BJ (cell line): ENCODE results near the gene SPPL2C. TPM values are rescaled to one million over a fixed set of nuclear protein-coding genes. Genes with fewer than 3 reads are reported as not detected.

Source experiments
- CTCF ChIA-PET: fragments of 350-600 bp; formaldehyde crosslinking; extraction: SDS; loops from one replicate; lab custom pipeline; 2021; ENCODE audit warnings: antibody characterized with exemption, inconsistent platforms; lab: Yijun Ruan, JAX
- POLR2A ChIA-PET: fragments of 300-600 bp; sonication (Branson Sonifier 250); formaldehyde crosslinking; extraction: SDS; loops from one replicate; lab custom pipeline; 2021; ENCODE audit warnings: antibody characterized with exemption; lab: Charles Lee
- DNase-seq: peaks from one replicate; pipeline ENCODE4 v3.0.0-alpha.2; 2011; ENCODE audit warnings: low read depth
- H3K27me3 ChIP-seq: 2 replicates; pipeline ENCODE4 v1.6.0; 2011; ENCODE audit warnings: low read length; ENCODE audit not compliant: control insufficient read depth, insufficient read depth
- H3K36me3 ChIP-seq: 2 replicates; pipeline ENCODE4 v1.5.1; 2011; ENCODE audit warnings: low read length; ENCODE audit not compliant: control insufficient read depth, insufficient read depth
- H3K4me3 ChIP-seq: 2 replicates; pipeline ENCODE4 v1.5.1; 2011; ENCODE audit warnings: low read depth, mild to moderate bottlenecking, control low read depth, low read length
- polyA plus RNA-seq: library from polyadenylated mRNA; depleted of rRNA; stranded (reverse); fragments of >200 nt; gene quantifications from 2 replicates; pipeline ENCODE4 v1.2.3, GENCODE V29; 2011; rRNA removed
- TF ChIP-seq, protein P1 (sequence below): IDR thresholded peaks from 2 replicates; pipeline ENCODE4 v1.5.1; 2011; ENCODE audit warnings: low read depth, mild to moderate bottlenecking, control low read depth, inconsistent platforms, low read length, moderate library complexity; ENCODE audit not compliant: insufficient read depth

SPPL2C gene
- polyA plus RNA-seq, 1 experiment: not detected

DNA sequence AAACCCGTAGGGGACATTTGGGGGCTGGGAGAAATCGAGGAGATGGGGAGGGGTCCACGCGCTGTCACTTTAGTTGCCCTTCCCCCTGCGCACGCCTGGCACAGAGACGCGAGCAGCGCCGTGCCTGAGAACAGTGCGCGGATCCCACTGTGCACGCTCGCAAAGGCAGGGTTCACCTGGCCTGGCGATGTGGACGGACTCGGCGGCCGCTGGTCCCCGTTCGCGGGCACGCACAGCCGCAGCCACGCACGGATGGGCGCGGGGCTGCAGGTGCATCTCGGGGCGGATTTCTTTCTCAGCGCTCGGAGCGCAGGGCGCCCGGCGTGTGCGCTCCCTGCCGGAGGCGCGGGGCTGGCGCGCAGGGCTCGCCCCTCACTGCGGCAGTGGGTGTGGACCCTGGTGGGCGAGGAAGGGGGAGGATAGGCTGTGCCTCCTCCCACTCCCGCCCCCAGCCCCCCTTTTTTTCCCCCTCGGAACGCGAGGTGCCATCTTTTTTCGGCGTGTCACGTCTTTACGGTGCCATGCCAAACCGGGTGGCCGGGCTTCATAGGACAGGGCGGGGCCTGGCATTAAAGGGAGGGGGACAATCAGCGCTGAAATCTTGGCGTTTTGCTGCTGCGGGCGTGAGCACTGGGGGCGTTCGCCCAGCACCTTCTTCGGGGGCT is 50.8 kb downstream of the SPPL2C start:
- TF ChIP-seq, protein P1, sequence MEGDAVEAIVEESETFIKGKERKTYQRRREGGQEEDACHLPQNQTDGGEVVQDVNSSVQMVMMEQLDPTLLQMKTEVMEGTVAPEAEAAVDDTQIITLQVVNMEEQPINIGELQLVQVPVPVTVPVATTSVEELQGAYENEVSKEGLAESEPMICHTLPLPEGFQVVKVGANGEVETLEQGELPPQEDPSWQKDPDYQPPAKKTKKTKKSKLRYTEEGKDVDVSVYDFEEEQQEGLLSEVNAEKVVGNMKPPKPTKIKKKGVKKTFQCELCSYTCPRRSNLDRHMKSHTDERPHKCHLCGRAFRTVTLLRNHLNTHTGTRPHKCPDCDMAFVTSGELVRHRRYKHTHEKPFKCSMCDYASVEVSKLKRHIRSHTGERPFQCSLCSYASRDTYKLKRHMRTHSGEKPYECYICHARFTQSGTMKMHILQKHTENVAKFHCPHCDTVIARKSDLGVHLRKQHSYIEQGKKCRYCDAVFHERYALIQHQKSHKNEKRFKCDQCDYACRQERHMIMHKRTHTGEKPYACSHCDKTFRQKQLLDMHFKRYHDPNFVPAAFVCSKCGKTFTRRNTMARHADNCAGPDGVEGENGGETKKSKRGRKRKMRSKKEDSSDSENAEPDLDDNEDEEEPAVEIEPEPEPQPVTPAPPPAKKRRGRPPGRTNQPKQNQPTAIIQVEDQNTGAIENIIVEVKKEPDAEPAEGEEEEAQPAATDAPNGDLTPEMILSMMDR: no peak
- Histone ChIP-seq H3K4me3 (peak overlapping the region; percentile 64), H3K36me3 (no peaks in the 10 kb centered on the region), H3K27me3 (peaks cover 31% of the 10 kb centered on the region)
- ChIA-PET POLR2A (no interaction called here), CTCF (interaction anchor here (0.6 to 2.5 kb wide), 2 partner anchors 10 to 653 kb away, joined by 3 to 11 read pairs; no protein-coding TSS in a partner anchor)
- DNase-seq: no peak

DNA sequence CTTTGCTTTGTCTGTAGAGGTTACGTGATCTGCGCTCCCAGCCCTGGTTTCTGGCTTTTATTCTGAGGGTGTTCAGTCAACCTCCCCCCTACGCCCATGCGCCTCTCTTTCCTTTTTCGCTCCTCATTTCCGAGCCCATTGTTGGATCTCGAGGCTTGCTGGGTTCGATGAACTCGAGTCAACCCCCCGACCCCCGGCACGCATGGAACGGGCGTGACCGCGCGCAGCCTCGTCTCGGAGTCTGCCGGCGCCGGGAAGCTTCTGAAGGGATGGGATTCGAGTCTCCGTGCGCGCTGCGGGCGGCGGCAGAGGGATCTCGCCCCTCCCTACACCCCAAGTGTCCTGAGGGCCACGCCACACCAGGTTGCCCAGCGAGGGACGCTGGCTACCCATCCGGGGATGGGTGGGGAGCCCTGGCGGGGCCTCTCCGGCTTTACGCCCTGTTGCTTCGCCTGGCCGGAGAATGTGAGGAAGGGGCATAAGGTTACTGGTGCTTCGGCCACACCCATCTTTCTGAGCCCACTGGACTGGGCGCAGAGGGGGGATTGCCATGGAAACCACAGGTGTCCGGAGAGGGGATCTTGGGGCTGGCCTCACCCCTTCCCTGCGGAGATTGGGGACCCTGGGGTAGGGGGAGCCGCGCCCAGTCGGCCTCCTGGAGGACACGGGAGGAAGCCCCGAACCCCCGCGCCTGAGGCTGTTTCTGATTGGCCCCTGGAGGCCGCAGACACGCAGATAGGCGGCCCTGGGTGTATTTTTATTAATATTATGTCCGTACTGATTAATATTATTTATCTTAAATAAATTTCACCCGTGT is 51.5 kb downstream of the SPPL2C start:
- no peak for DNase-seq
- no peak overlapping the region for H3K4me3 ChIP-seq
- H3K36me3 ChIP-seq: no peaks in the 10 kb centered on the region
- POLR2A ChIA-PET: no interaction called here
- CTCF ChIA-PET: no interaction called here
- TF ChIP-seq, protein P1: no peak
- peaks cover 31% of the 10 kb centered on the region for H3K27me3 ChIP-seq

Other genes with a start within 250 kb of the SPPL2C start
- not detected in 2 replicates for gene CRHR1, start 60.6 kb upstream of the SPPL2C start, polyA plus RNA-seq
- 0.16 and 0.23 TPM in 2 replicates for gene MAPT, start 49.7 kb downstream of the SPPL2C start, polyA plus RNA-seq
- not detected in 2 replicates for gene STH, start 154.4 kb downstream of the SPPL2C start, polyA plus RNA-seq